Natural killer cell (primary cell): ENCODE measurements around the gene CLINT1. TPM values are rescaled to one million over a fixed set of nuclear protein-coding genes. Genes with fewer than 3 reads are reported as not detected.

ENCODE experiments used
- ATAC-seq, 3 donors: fragments of 150-1000 bp in 2 of 3; fragments of 200-7000 bp in 1 of 3; cut with Tn5 transposase; 1 replicate in 1 of 3; 2 replicates in 2 of 3; pipeline ENCODE4 v1.10.0; 2021; ENCODE audit warnings: mild to moderate bottlenecking in 2 of 3, moderate library complexity in 2 of 3
- DNase-seq, 2 donors: peaks; one replicate each; pipeline versions ENCODE4 v3.0.0 to v3.0.0-alpha.2; 2013 to 2021; ENCODE audit warnings: mixed read lengths in 1 of 2
- H3K27ac ChIP-seq: one replicate; pipeline ENCODE4 v1.5.1; 2013; ENCODE audit warnings: mild to moderate bottlenecking, low read length
- H3K27me3 ChIP-seq: one replicate; pipeline ENCODE4 v1.6.1; 2013; ENCODE audit warnings: low read length; ENCODE audit not compliant: control insufficient read depth, insufficient read depth
- H3K36me3 ChIP-seq: one replicate; pipeline ENCODE4 v1.6.1; 2013; ENCODE audit warnings: low read length; ENCODE audit not compliant: control insufficient read depth, insufficient read depth
- H3K4me1 ChIP-seq: one replicate; pipeline ENCODE4 v1.6.1; 2013; ENCODE audit warnings: low read length; ENCODE audit not compliant: control insufficient read depth, insufficient read depth
- H3K4me3 ChIP-seq: one replicate; pipeline ENCODE4 v1.5.1; 2013; ENCODE audit warnings: low read length
- H3K9me3 ChIP-seq: one replicate; pipeline ENCODE4 v1.6.1; 2013; ENCODE audit warnings: low read length; ENCODE audit not compliant: control insufficient read depth, insufficient read depth
- H3K27ac Mint-ChIP-seq, 2 donors: one replicate each; pipeline ENCODE4 v1.8.0; 2022; ENCODE audit warnings: mild to moderate bottlenecking in 2 of 2, mixed read lengths in 2 of 2, moderate library complexity in 1 of 2
- H3K27me3 Mint-ChIP-seq, 2 donors: one replicate each; pipeline ENCODE4 v1.8.0; 2022; ENCODE audit warnings: low read depth in 2 of 2, mixed read lengths in 2 of 2
- H3K36me3 Mint-ChIP-seq: one replicate; pipeline ENCODE4 v1.8.0; 2022; ENCODE audit warnings: mixed read lengths
- H3K4me1 Mint-ChIP-seq, 2 donors: one replicate each; pipeline ENCODE4 v1.8.0; 2022; ENCODE audit warnings: mixed read lengths in 2 of 2
- H3K4me3 Mint-ChIP-seq: one replicate; pipeline ENCODE4 v1.8.0; 2022; ENCODE audit warnings: mild to moderate bottlenecking, moderate library complexity, mixed read lengths
- H3K9me3 Mint-ChIP-seq, 2 donors: one replicate each; pipeline ENCODE4 v1.8.0; 2022; ENCODE audit warnings: mixed read lengths in 2 of 2
- WGBS: methylation state at CpG from one replicate; pipeline ENCODE4 v1.1.7; 2013; ENCODE audit warnings: missing lambda C conversion rate; ENCODE audit not compliant: insufficient coverage; 5-methylcytosine and 5-hydroxymethylcytosine counted together
- intact Hi-C: fragments of 100-400 bp; cut with micrococcal nuclease; formaldehyde crosslinking; loops from one replicate; pipeline ENCODE4 v1.14.2; 2022
- total RNA-seq, 4 donors: library from RNA; stranded (reverse); fragments of 120-200 nt in 1 of 4; gene quantifications; one replicate each; pipeline versions ENCODE4 v1.2.3 to v1.2.4, GENCODE V29; 2013 to 2022
- TF ChIP-seq, protein P1 (sequence below): fragments of 200-600 bp; IDR thresholded peaks from one replicate; pipeline ENCODE4 v1.8.0; 2022; ENCODE audit warnings: antibody characterized with exemption

CLINT1 gene
- total RNA-seq, 3 donors from 2014 or later (not counting 1 experiment from before 2014, with no cell fraction given): 111 to 156 (median 132) TPM

- Mint-ChIP-seq H3K27ac (no peak overlapping the region), H3K4me1 (no peaks in the 10 kb centered on the region), H3K4me3 (no peak overlapping the region), H3K27me3 (no peaks in the 10 kb centered on the region), H3K9me3 (no peaks in the 10 kb centered on the region), H3K36me3 (no peaks in the 10 kb centered on the region)
- ATAC-seq (no peak), DNase-seq (no peak)
- no peak overlapping the region for H3K27ac ChIP-seq
- no peak overlapping the region for H3K4me3 ChIP-seq
- no peaks in the 10 kb centered on the region for H3K9me3 ChIP-seq
- H3K4me1 ChIP-seq: no peaks in the 10 kb centered on the region
- H3K27me3 ChIP-seq: no peaks in the 10 kb centered on the region
- H3K36me3 ChIP-seq: no peaks in the 10 kb centered on the region
- TF ChIP-seq, protein P1, sequence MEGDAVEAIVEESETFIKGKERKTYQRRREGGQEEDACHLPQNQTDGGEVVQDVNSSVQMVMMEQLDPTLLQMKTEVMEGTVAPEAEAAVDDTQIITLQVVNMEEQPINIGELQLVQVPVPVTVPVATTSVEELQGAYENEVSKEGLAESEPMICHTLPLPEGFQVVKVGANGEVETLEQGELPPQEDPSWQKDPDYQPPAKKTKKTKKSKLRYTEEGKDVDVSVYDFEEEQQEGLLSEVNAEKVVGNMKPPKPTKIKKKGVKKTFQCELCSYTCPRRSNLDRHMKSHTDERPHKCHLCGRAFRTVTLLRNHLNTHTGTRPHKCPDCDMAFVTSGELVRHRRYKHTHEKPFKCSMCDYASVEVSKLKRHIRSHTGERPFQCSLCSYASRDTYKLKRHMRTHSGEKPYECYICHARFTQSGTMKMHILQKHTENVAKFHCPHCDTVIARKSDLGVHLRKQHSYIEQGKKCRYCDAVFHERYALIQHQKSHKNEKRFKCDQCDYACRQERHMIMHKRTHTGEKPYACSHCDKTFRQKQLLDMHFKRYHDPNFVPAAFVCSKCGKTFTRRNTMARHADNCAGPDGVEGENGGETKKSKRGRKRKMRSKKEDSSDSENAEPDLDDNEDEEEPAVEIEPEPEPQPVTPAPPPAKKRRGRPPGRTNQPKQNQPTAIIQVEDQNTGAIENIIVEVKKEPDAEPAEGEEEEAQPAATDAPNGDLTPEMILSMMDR: no peak
- WGBS: 94% methylated on average over 6 of the region's 6 CpGs
- intact Hi-C loops: no loop called here
These were observed 94.4 kb downstream of the CLINT1 start for GRCh38 chr5:157764531-157764930.

GRCh38 chr5:157761690-157762621 is 97.0 kb downstream of the CLINT1 start:
- TF ChIP-seq, protein P1: peak; percentile 83
- H3K4me1 Mint-ChIP-seq: no peaks in the 10 kb centered on the region
- Histone ChIP-seq H3K4me3 (no peak overlapping the region), H3K27ac (no peak overlapping the region), H3K9me3 (no peaks in the 10 kb centered on the region), H3K36me3 (no peaks in the 10 kb centered on the region), H3K4me1 (no peaks in the 10 kb centered on the region), H3K27me3 (no peaks in the 10 kb centered on the region)
- no peaks in the 10 kb centered on the region for H3K27me3 Mint-ChIP-seq
- no peaks in the 10 kb centered on the region for H3K9me3 Mint-ChIP-seq
- ATAC-seq (peak; percentile 79 to 89 (median 81)), DNase-seq (peak in 1 of 2 donors; percentile 67)
- no peaks in the 10 kb centered on the region for H3K36me3 Mint-ChIP-seq
- no peak overlapping the region for H3K27ac Mint-ChIP-seq
- WGBS: 41% methylated on average over 8 of the region's 10 CpGs
- H3K4me3 Mint-ChIP-seq: no peak overlapping the region
- intact Hi-C loops: loop anchor here (1.0 kb wide), 3 partner anchors 156 to 233 kb away; no protein-coding TSS in a partner anchor

DNA sequence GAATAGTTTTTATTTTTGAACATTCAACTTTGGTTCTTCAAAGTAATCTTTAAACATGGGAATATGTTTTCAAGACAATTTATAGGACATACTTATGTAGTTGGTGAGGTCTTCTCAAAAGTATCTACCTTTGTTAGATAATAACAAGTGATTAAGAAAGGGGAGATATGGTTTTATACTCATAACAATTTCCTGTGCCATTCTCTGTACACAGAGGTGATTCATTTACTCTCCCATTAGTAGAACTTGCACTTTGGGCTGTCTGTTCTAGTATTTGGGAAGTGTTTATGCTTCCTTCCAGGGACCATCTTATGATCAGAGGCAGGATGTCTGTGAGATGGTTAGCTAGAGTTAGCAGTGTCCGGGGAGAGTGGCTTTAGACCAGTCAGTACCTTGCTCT is 100.2 kb downstream of the CLINT1 start:
- ATAC-seq (no peak), DNase-seq (no peak)
- intact Hi-C loops: no loop called here
- H3K27me3 Mint-ChIP-seq: no peaks in the 10 kb centered on the region
- Histone ChIP-seq H3K4me1 (no peaks in the 10 kb centered on the region), H3K9me3 (no peaks in the 10 kb centered on the region), H3K27ac (no peak overlapping the region), H3K27me3 (no peaks in the 10 kb centered on the region), H3K36me3 (peaks cover 17% of the 10 kb centered on the region), H3K4me3 (no peak overlapping the region)
- no peak overlapping the region for H3K27ac Mint-ChIP-seq
- no peaks in the 10 kb centered on the region for H3K36me3 Mint-ChIP-seq
- H3K4me3 Mint-ChIP-seq: no peak overlapping the region
- H3K4me1 Mint-ChIP-seq: no peaks in the 10 kb centered on the region
- 88% methylated on average over 1 of the region's 1 CpG for WGBS
- TF ChIP-seq, protein P1: no peak
- H3K9me3 Mint-ChIP-seq: no peaks in the 10 kb centered on the region
